GM18511 (cell line): Measurements from ENCODE around the gene TLR2.
"Not testable (repeated sequence)": the region's sequence is repeated elsewhere in the genome, so short reads cannot be mapped to it uniquely, and the experiment has no call there.

Source experiments
- ATAC-seq: cut with Tn5 transposase; IDR thresholded peaks from one replicate; pipeline ENCODE4 v1.9.1; 2021; ENCODE audit warnings: mild to moderate bottlenecking, moderate library complexity; ENCODE audit not compliant: unreplicated experiment

Gene TLR2

GRCh38 chr4:153661215-153661822 lies 22.8 kb upstream of the TLR2 start:
- ATAC-seq = no peak

GRCh38 chr4:153661908-153662307 lies 22.2 kb upstream of the TLR2 start:
- no peak for ATAC-seq

- ATAC-seq = no peak
Measured at GRCh38 chr4:153663667-153664066, 20.4 kb upstream of the TLR2 start.

GRCh38 chr4:153666505-153666904 lies 17.6 kb upstream of the TLR2 start:
- not testable (repeated sequence) for ATAC-seq

GRCh38 chr4:153668647-153669046 lies 15.4 kb upstream of the TLR2 start:
- ATAC-seq = no peak

GRCh38 chr4:153669838-153670237 lies 14.2 kb upstream of the TLR2 start:
- no peak for ATAC-seq

GRCh38 chr4:153676486-153676885 lies 7.6 kb upstream of the TLR2 start:
- no peak for ATAC-seq

GRCh38 chr4:153676984-153677383 lies 7.1 kb upstream of the TLR2 start:
- ATAC-seq = no peak

- no peak for ATAC-seq
Measured at GRCh38 chr4:153679486-153679885, 4.6 kb upstream of the TLR2 start.

- ATAC-seq = no peak
Measured at GRCh38 chr4:153683763-153684181, 308 bp upstream of the TLR2 start.

GRCh38 chr4:153684971-153685371 lies 891 bp downstream of the TLR2 start:
- ATAC-seq = no peak

- no peak for ATAC-seq
Measured at GRCh38 chr4:153704522-153704921, 20.4 kb downstream of the TLR2 start.

- peak; percentile 87 for ATAC-seq
Measured at GRCh38 chr4:153705743-153706468, 21.8 kb downstream of the TLR2 start.

GRCh38 chr4:153706519-153706918 lies 22.4 kb downstream of the TLR2 start:
- ATAC-seq = peak; percentile 45

GRCh38 chr4:153710681-153711080 lies 26.6 kb downstream of the TLR2 start:
- ATAC-seq = no peak

- ATAC-seq = no peak
Measured at GRCh38 chr4:153713866-153714646, 30.0 kb downstream of the TLR2 start.

GRCh38 chr4:153722036-153722435 lies 38.0 kb downstream of the TLR2 start:
- ATAC-seq = no peak

GRCh38 chr4:153724606-153725005 lies 40.5 kb downstream of the TLR2 start:
- no peak for ATAC-seq

GRCh38 chr4:153725136-153725830 lies 41.2 kb downstream of the TLR2 start:
- ATAC-seq = no peak

- ATAC-seq = no peak
Measured at GRCh38 chr4:153725831-153726154, 41.7 kb downstream of the TLR2 start.

- ATAC-seq = peak; percentile 49
Measured at GRCh38 chr4:153728151-153728550, 44.1 kb downstream of the TLR2 start.
